Gastrocnemius medialis (tissue), 4 donors: ENCODE data around the gene MRAS. TPM values are rescaled to one million over a fixed set of nuclear protein-coding genes. Genes with fewer than 3 reads are reported as not detected.

Experiments used
- ATAC-seq, 2 donors: fragments of 150-250 bp; one replicate each; pipeline ENCODE4 v1.9.1; 2016
- DNase-seq, 2 donors: peaks; one replicate each; pipeline ENCODE4 v3.0.0-alpha.2; 2019
- H3K27ac ChIP-seq, 4 donors: fragments of 200-600 bp; sonication (generic); 1 replicate in 1 of 4; 2 replicates in 3 of 4; pipeline ENCODE4 v1.5.1; 2016 to 2018; ENCODE audit warnings: mild to moderate bottlenecking in 2 of 4, moderate library complexity in 1 of 4
- H3K27me3 ChIP-seq, 3 donors: fragments of 200-600 bp; sonication (generic) in 2 of 3; 1 replicate in 1 of 3; 2 replicates in 2 of 3; pipeline versions ENCODE4 v1.5.1 to v1.6.0; 2016 to 2019; ENCODE audit warnings: mild to moderate bottlenecking in 1 of 3, moderate library complexity in 1 of 3
- H3K36me3 ChIP-seq, 2 donors: fragments of 200-600 bp; sonication (generic) in 1 of 2; one replicate each; pipeline ENCODE4 v1.5.1; 2017 to 2018
- H3K4me1 ChIP-seq, 2 donors: fragments of 200-600 bp; sonication (generic) in 1 of 2; one replicate each; pipeline ENCODE4 v1.5.1; 2016 to 2017; ENCODE audit warnings: mild to moderate bottlenecking in 2 of 2
- H3K4me3 ChIP-seq, 4 donors: fragments of 200-600 bp; sonication (generic) in 3 of 4; 1 replicate in 1 of 4; 2 replicates in 3 of 4; pipeline ENCODE4 v1.5.1; 2016 to 2019; ENCODE audit warnings: mild to moderate bottlenecking in 2 of 4
- H3K9me3 ChIP-seq, 3 donors: fragments of 200-600 bp; sonication (generic) in 2 of 3; 1 replicate in 1 of 3; 2 replicates in 2 of 3; pipeline ENCODE4 v1.5.1; 2016 to 2019
- CTCF ChIP-seq, 5 experiments: fragments of 450-650 bp in 3 of 5; fragments of 200-600 bp in 2 of 5; sonication (generic) in 2 of 5; IDR thresholded peaks in 4 of 5; conservative IDR thresholded peaks in 1 of 5; 1 replicate in 4 of 5; 2 replicates in 1 of 5; pipeline ENCODE4 v1.5.1; 2016 to 2019; ENCODE audit warnings: antibody characterized with exemption in 5 of 5, mild to moderate bottlenecking in 3 of 5, moderate library complexity in 3 of 5
- POLR2A ChIP-seq, 2 donors: fragments of 450-650 bp; IDR thresholded peaks; one replicate each; pipeline ENCODE4 v1.6.1; 2017; ENCODE audit warnings: antibody characterized with exemption in 2 of 2, mild to moderate bottlenecking in 2 of 2, moderate library complexity in 2 of 2
- in situ Hi-C, 4 donors: fragments of 200-750 bp; cut with MboI; loops; one replicate each; pipeline versions ENCODE4 v1.15.0 to v1.8.0; 2017; ENCODE audit warnings: low sequenced_read_pairs in 4 of 4
- intact Hi-C: fragments of 100-400 bp; cut with DNase I; formaldehyde crosslinking; loops from one replicate; pipeline ENCODE4 v1.15.1; 2023; ENCODE audit warnings: low total_unique reads
- total RNA-seq, 4 donors: library from RNA; depleted of rRNA; stranded (reverse); fragments of >200 nt; gene quantifications; one replicate each; pipeline versions ENCODE4 v1.1.0 to v1.2.3, GENCODE V29; 2016

MRAS gene
- total RNA-seq, 4 donors from 2014 or later = 45.8 to 149 (median 57.7) TPM

- no peaks in the 10 kb centered on the region for H3K27me3 ChIP-seq
- peak; percentile 76 to 94 for ATAC-seq
- in situ Hi-C loops = loop anchor here in 1 of 4 donors (10.0 kb wide), 1 partner anchor 55 kb away; no protein-coding TSS in a partner anchor
- DNase-seq = peak in 1 of 2 donors; percentile 64
- no peaks in the 10 kb centered on the region for H3K9me3 ChIP-seq
- TF ChIP-seq CTCF (IDR thresholded peaks at IDR 0.05 in 4 of 5, conservative IDR thresholded peaks at IDR 0.05 in 1 of 5) = no peak
- peaks cover 23 to 54% of the 10 kb centered on the region in 2 donors for H3K4me1 ChIP-seq
- no peak overlapping the region for H3K4me3 ChIP-seq
- H3K27ac ChIP-seq = peak overlapping the region; percentile 54 to 76 (median 63)
- intact Hi-C loops = no loop called here
- H3K36me3 ChIP-seq = peaks cover 0 to 4% of the 10 kb centered on the region in 2 donors
Observed at GRCh38 chr3:138389841-138390581, 41.6 kb downstream of the MRAS start.

- DNase-seq = no peak
- in situ Hi-C loops = loop anchor here in 1 of 4 donors (10.0 kb wide), 1 partner anchor 56 kb away; no protein-coding TSS in a partner anchor
- Histone ChIP-seq H3K4me1 (peaks cover 26 to 59% of the 10 kb centered on the region in 2 donors), H3K4me3 (no peak overlapping the region), H3K36me3 (peaks cover 0 to 4% of the 10 kb centered on the region in 2 donors), H3K27me3 (no peaks in the 10 kb centered on the region), H3K27ac (peak overlapping the region; percentile 54 to 76 (median 63)), H3K9me3 (no peaks in the 10 kb centered on the region)
- no peak for ATAC-seq
- intact Hi-C loops = no loop called here
- TF ChIP-seq CTCF (IDR thresholded peaks at IDR 0.05 in 4 of 5, conservative IDR thresholded peaks at IDR 0.05 in 1 of 5) (no peak), POLR2A (IDR thresholded peaks at IDR 0.05) (no peak)
Observed at GRCh38 chr3:138390582-138390932, 42.2 kb downstream of the MRAS start.

- DNase-seq (no peak), ATAC-seq (no peak)
- in situ Hi-C loops (loop anchor here in 1 of 4 donors (10.0 kb wide), 1 partner anchor 59 kb away; no protein-coding TSS in a partner anchor), intact Hi-C loops (no loop called here)
- Histone ChIP-seq H3K36me3 (peaks cover 0 to 5% of the 10 kb centered on the region in 2 donors), H3K4me1 (peaks cover 42 to 69% of the 10 kb centered on the region in 2 donors), H3K4me3 (no peak overlapping the region), H3K27ac (peak overlapping the region in 1 of 4 donors; percentile 18), H3K9me3 (no peaks in the 10 kb centered on the region), H3K27me3 (no peaks in the 10 kb centered on the region)
- TF ChIP-seq CTCF (IDR thresholded peaks at IDR 0.05 in 4 of 5, conservative IDR thresholded peaks at IDR 0.05 in 1 of 5) = no peak
- no peak for TF ChIP-seq POLR2A (IDR thresholded peaks at IDR 0.05)
Observed at GRCh38 chr3:138394156-138394555, 45.8 kb downstream of the MRAS start.

GRCh38 chr3:138394686-138395085, 46.3 kb downstream of the MRAS start:
- ATAC-seq (no peak), DNase-seq (no peak)
- Histone ChIP-seq H3K4me3 (no peak overlapping the region), H3K4me1 (peaks cover 42 to 69% of the 10 kb centered on the region in 2 donors), H3K27ac (no peak overlapping the region), H3K9me3 (no peaks in the 10 kb centered on the region), H3K36me3 (peaks cover 0 to 5% of the 10 kb centered on the region in 2 donors), H3K27me3 (no peaks in the 10 kb centered on the region)
- no peak for TF ChIP-seq POLR2A (IDR thresholded peaks at IDR 0.05)
- no peak for TF ChIP-seq CTCF (IDR thresholded peaks at IDR 0.05 in 4 of 5, conservative IDR thresholded peaks at IDR 0.05 in 1 of 5)
- intact Hi-C loops (no loop called here), in situ Hi-C loops (loop anchor here in 1 of 4 donors (10.0 kb wide), 1 partner anchor 60 kb away; no protein-coding TSS in a partner anchor)
